Activated naive CD4-positive, alpha-beta T cell treated with anti-CD3 and anti-CD28 coated beads for 36 hours (primary cell): ENCODE measurements around the gene LNX1. TPM values are rescaled to one million over a fixed set of nuclear protein-coding genes. Genes with fewer than 3 reads are reported as not detected.

ENCODE experiments used
- CTCF ChIA-PET: fragments of 350-600 bp; sonication (Branson Sonifier 250); formaldehyde crosslinking; loops from one replicate; lab custom pipeline; 2021; ENCODE audit warnings: antibody characterized with exemption; lab: Charles Lee
- DNase-seq: peaks from one replicate; pipeline ENCODE4 v3.0.0-alpha.2; 2020
- H3K27ac Mint-ChIP-seq: one replicate; pipeline ENCODE4 v1.8.0; 2021; ENCODE audit warnings: mild to moderate bottlenecking, mixed read lengths
- H3K27me3 Mint-ChIP-seq: one replicate; pipeline ENCODE4 v1.8.0; 2021; ENCODE audit warnings: low read depth, mixed read lengths
- H3K36me3 Mint-ChIP-seq: one replicate; pipeline ENCODE4 v1.8.0; 2021; ENCODE audit warnings: low read depth, mixed read lengths
- H3K4me1 Mint-ChIP-seq: one replicate; pipeline ENCODE4 v1.8.0; 2021; ENCODE audit warnings: low read depth, mixed read lengths
- H3K4me3 Mint-ChIP-seq: one replicate; pipeline ENCODE4 v1.8.0; 2021; ENCODE audit warnings: mild to moderate bottlenecking, moderate library complexity, mixed read lengths
- H3K9me3 Mint-ChIP-seq: one replicate; pipeline ENCODE4 v1.8.0; 2021; ENCODE audit warnings: mixed read lengths
- intact Hi-C: fragments of 100-400 bp; cut with micrococcal nuclease; formaldehyde crosslinking; loops from one replicate; pipeline ENCODE4 v1.15.1; 2023
- total RNA-seq, 2 experiments: library from RNA; stranded (reverse); gene quantifications; one replicate each; pipeline ENCODE4 v1.2.3, GENCODE V29; 2021

LNX1 gene
- total RNA-seq, 2 experiments from 2014 or later, result 0.17 TPM; not detected in 1

GRCh38 chr4:53596901-53597300 is 5.6 kb upstream of the LNX1 start:
- intact Hi-C loops, result loop anchor here (10.0 kb wide), 2 partner anchors 402 to 628 kb away; partner anchors contain the start of gene PDGFRA
- Mint-ChIP-seq H3K27me3 (peaks cover 30% of the 10 kb centered on the region), H3K9me3 (no peaks in the 10 kb centered on the region), H3K27ac (no peak overlapping the region), H3K36me3 (no peaks in the 10 kb centered on the region), H3K4me3 (no peak overlapping the region), H3K4me1 (peaks cover 3% of the 10 kb centered on the region)
- CTCF ChIA-PET, result no interaction called here
- DNase-seq, result no peak

DNA sequence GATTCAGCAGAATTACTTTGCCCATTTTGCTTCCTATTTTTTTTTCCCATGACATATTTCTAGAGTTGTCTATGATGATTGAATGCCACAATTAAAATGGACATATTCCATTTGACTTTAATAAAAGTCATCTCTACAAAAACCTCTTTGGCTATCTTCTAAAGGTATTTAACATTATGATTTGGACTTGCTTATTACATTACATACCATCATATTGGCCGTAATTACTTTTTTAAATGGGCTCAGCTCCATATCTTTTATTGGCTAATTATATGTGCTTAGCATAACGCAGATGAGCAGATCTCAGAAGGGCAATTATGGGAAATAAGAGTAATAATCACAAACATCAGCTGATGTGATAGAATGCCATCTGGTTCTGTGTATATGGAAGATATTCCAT is 4.5 kb upstream of the LNX1 start:
- no peak for DNase-seq
- intact Hi-C loops, result loop anchor here (10.0 kb wide), 2 partner anchors 401 to 629 kb away; partner anchors contain the start of gene PDGFRA
- H3K4me1 Mint-ChIP-seq, result peaks cover 9% of the 10 kb centered on the region
- CTCF ChIA-PET, result interaction anchor here (0.7 kb wide), 1 partner anchor 16 kb away, joined by 3 read pairs; no protein-coding TSS in a partner anchor
- no peaks in the 10 kb centered on the region for H3K9me3 Mint-ChIP-seq
- H3K4me3 Mint-ChIP-seq, result no peak overlapping the region
- H3K27me3 Mint-ChIP-seq, result peaks cover 36% of the 10 kb centered on the region
- no peak overlapping the region for H3K27ac Mint-ChIP-seq
- H3K36me3 Mint-ChIP-seq, result no peaks in the 10 kb centered on the region

DNA sequence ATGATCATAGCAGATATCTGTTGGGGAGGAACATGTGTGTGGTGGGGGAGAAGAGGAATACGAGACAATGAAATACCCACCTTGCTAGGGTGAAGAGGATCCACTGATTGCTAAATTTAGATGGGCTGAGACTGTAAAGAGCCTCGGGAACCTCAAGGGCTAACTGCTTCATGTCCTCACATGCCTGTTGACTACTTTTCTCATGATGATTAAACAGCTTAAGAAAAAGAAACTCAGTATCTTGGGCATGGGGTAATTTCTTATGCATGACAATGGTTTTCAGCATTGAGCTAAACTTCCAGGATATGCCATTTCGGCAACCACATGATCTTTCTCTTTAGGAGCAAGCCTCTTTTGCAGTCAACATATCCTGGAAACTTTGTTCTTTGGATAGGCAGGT is 3.9 kb upstream of the LNX1 start:
- peaks cover 42% of the 10 kb centered on the region for H3K27me3 Mint-ChIP-seq
- intact Hi-C loops, result loop anchor here (10.0 kb wide), 2 partner anchors 400 to 630 kb away; partner anchors contain the start of gene PDGFRA
- DNase-seq, result no peak
- H3K9me3 Mint-ChIP-seq, result no peaks in the 10 kb centered on the region
- CTCF ChIA-PET, result interaction anchor here (0.7 kb wide), 1 partner anchor 16 kb away, joined by 3 read pairs; no protein-coding TSS in a partner anchor
- no peaks in the 10 kb centered on the region for H3K36me3 Mint-ChIP-seq
- H3K27ac Mint-ChIP-seq, result no peak overlapping the region
- no peak overlapping the region for H3K4me3 Mint-ChIP-seq
- peaks cover 12% of the 10 kb centered on the region for H3K4me1 Mint-ChIP-seq

DNA sequence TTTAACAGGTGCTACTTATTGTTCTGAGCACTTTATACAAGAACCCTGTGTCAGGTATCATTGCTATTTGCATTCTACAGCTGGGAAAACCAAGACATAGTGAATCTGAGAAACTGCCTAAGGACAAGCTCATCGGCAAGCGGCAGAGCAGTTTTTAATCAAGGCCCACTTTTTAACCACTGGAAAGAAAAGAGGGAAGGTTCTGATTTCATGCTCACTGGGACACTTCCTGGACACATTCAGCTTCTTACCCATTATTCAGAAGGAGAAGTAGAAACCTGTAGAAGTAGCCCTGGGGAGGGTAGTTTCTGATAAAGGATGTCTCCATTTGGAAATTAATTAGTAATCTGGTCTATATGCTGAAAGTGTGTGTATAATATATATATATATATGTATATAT is 2.5 kb upstream of the LNX1 start:
- CTCF ChIA-PET, result no interaction called here
- peaks cover 12% of the 10 kb centered on the region for H3K4me1 Mint-ChIP-seq
- no peaks in the 10 kb centered on the region for H3K9me3 Mint-ChIP-seq
- H3K36me3 Mint-ChIP-seq, result no peaks in the 10 kb centered on the region
- peaks cover 51% of the 10 kb centered on the region for H3K27me3 Mint-ChIP-seq
- H3K4me3 Mint-ChIP-seq, result no peak overlapping the region
- no peak for DNase-seq
- H3K27ac Mint-ChIP-seq, result no peak overlapping the region
- intact Hi-C loops, result loop anchor here (10.0 kb wide), 2 partner anchors 399 to 631 kb away; partner anchors contain the start of gene PDGFRA

DNA sequence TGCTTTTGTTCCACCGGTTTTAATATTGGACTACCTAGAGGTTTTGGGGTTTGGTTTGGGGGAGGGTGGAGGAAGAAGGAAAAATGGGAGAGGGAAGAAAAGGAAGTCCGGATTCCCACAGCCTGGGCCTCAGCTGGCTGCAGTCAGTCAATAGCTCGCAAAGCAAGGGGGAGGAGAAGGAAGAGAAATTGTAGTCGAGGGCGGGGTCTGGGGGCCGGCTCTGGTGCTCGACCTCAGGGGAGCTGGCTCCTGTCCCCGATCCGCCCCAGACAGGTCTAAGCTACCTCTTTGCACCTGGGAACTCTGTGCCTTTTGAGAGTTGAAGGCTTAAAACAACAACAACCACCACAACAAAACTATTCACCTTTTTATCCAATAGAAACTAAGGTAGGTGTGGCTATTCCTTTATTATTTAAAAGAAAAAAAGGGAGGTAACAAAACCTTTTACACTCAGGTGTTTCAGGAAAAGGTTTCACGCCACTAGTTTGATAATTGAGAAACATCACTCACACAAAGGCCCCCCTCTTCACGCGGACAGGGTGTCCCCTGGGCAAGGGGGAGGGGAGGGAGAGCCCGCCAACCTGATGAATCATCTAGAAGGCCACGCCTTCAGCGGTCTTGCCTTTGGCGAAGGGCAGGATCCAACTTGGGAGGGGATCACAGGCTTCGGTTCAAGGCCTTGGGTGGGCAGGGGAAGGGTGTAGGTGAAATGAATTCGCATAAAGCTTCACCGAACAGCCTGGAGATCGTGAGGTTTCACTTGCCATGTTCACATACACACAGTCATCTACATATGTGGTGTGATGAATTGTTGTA is 1.6 kb upstream of the LNX1 start:
- no peaks in the 10 kb centered on the region for H3K9me3 Mint-ChIP-seq
- no peak overlapping the region for H3K4me3 Mint-ChIP-seq
- no peak overlapping the region for H3K27ac Mint-ChIP-seq
- H3K36me3 Mint-ChIP-seq, result no peaks in the 10 kb centered on the region
- CTCF ChIA-PET, result no interaction called here
- DNase-seq, result no peak
- peaks cover 50% of the 10 kb centered on the region for H3K27me3 Mint-ChIP-seq
- H3K4me1 Mint-ChIP-seq, result peaks cover 12% of the 10 kb centered on the region
- intact Hi-C loops, result loop anchor here (10.0 kb wide), 2 partner anchors 398 to 632 kb away; partner anchors contain the start of gene PDGFRA

DNA sequence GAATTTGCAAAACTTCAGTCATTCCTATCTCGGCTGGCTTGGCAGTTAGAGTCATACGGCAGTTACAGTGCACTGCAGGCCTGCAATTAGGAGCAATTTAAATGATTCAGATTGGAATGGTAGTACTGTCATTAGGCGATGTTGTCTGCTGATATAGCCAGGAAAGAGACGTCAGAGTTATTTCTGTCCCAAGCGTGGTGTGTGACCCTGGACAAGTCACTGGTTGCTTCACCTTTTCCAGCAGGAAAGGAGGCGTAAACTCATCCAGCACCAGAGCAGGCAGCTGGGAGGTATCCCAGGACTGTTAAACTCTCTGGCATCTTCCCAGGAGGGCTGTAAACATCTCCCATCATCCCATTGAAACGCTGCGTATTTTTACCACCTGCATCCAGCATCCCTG is 836 bp upstream of the LNX1 start:
- H3K9me3 Mint-ChIP-seq, result no peaks in the 10 kb centered on the region
- H3K4me3 Mint-ChIP-seq, result no peak overlapping the region
- intact Hi-C loops, result loop anchor here (10.0 kb wide), 2 partner anchors 397 to 633 kb away; partner anchors contain the start of gene PDGFRA
- H3K36me3 Mint-ChIP-seq, result no peaks in the 10 kb centered on the region
- H3K27me3 Mint-ChIP-seq, result peaks cover 52% of the 10 kb centered on the region
- H3K27ac Mint-ChIP-seq, result no peak overlapping the region
- peaks cover 12% of the 10 kb centered on the region for H3K4me1 Mint-ChIP-seq
- CTCF ChIA-PET, result no interaction called here
- no peak for DNase-seq

DNA sequence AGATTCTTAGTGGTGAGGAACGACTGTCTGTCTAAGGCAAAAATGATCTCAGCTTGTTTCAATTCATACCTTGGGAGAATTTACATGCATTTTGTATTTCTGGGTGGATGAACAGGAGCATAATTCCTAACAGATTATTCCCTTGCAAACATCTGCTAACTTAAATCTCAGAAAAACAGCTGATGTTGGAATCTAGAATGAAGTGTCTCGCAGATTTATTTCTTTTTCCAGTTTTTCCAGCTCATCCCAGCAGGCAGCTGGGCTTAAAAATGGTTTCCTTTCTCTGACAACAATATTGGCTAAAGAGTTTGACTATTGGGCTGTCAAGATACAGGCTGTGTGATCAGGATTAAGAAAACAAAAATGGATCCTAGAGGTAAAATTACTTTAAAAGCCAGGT is 1.1 kb downstream of the LNX1 start:
- no peaks in the 10 kb centered on the region for H3K36me3 Mint-ChIP-seq
- no peak overlapping the region for H3K4me3 Mint-ChIP-seq
- peaks cover 12% of the 10 kb centered on the region for H3K4me1 Mint-ChIP-seq
- DNase-seq, result no peak
- H3K27me3 Mint-ChIP-seq, result peaks cover 53% of the 10 kb centered on the region
- CTCF ChIA-PET, result interaction anchor here (0.6 kb wide), 1 partner anchor 157 kb away, joined by 3 read pairs; no protein-coding TSS in a partner anchor
- intact Hi-C loops, result loop anchor here (10.0 kb wide), 2 partner anchors 395 to 635 kb away; partner anchors contain the start of gene PDGFRA
- H3K27ac Mint-ChIP-seq, result no peak overlapping the region
- no peaks in the 10 kb centered on the region for H3K9me3 Mint-ChIP-seq

DNA sequence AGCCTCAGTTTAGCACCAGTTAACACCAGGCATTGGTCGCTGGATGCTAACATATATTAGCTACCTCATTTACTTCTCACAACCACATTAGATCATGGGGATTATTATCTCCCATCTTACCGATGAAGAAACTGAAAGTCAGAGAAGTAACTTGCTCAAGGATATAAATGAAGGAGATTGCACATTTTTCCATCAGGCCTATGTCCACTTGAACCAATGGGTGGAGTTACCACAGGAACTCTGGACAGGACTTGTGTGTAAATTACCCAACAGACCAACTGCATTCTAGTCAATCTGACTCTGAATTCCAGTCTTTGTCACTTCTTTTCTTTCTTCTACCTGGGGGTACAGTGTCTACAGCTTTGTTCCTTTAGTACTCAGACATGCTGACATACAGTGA is 1.8 kb downstream of the LNX1 start:
- DNase-seq, result no peak
- Mint-ChIP-seq H3K4me1 (peaks cover 12% of the 10 kb centered on the region), H3K36me3 (no peaks in the 10 kb centered on the region), H3K27me3 (peaks cover 53% of the 10 kb centered on the region), H3K27ac (no peak overlapping the region), H3K9me3 (no peaks in the 10 kb centered on the region), H3K4me3 (no peak overlapping the region)
- intact Hi-C loops, result no loop called here
- CTCF ChIA-PET, result no interaction called here

DNA sequence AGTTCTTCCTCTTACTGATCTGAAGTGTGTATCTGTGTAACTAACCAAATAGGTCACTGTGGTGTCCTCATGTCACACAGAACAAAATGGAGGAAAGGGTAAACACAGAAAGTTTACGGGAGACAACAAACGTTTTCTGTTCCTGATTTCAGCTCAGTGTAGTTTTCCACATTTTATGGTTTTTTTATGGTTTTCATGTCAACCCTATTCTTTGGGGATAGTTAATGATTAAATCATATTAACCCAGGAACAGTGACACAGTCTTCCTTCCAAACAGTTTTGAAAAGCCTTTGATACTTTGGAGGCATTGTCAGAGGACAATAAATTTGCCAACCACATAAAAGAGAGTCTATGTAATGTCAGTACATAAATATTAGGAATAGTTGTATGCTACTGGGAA is 4.2 kb downstream of the LNX1 start:
- Mint-ChIP-seq H3K27me3 (peaks cover 58% of the 10 kb centered on the region), H3K27ac (no peak overlapping the region), H3K9me3 (peaks cover 2% of the 10 kb centered on the region), H3K4me1 (peaks cover 11% of the 10 kb centered on the region), H3K36me3 (no peaks in the 10 kb centered on the region), H3K4me3 (no peak overlapping the region)
- DNase-seq, result no peak
- intact Hi-C loops, result no loop called here
- CTCF ChIA-PET, result no interaction called here

- CTCF ChIA-PET, result no interaction called here
- DNase-seq, result no peak
Measured at GRCh38 chr4:53586121-53586816, 5.0 kb downstream of the LNX1 start.

DNA sequence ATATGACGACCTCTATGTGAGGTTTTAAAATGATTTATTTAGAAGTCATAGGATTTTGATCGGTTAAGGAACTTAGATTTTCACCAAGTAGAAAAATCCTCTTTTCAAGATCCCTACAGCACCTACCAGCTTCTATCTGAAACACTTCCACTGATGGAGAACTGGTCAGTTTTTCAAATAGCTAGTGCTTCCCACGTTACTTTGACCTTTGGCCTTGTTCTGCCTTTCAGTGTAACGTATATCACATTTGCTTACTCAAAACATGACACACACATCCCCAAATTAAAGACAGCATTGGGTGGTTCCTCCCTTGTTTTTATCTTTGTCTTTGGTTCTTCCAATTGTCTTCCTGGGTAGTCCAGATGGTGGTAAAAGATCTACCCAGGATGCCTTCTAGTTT is 6.6 kb downstream of the LNX1 start:
- Mint-ChIP-seq H3K27me3 (peaks cover 41% of the 10 kb centered on the region), H3K9me3 (peaks cover 2% of the 10 kb centered on the region), H3K4me3 (no peak overlapping the region), H3K36me3 (no peaks in the 10 kb centered on the region), H3K27ac (no peak overlapping the region), H3K4me1 (no peaks in the 10 kb centered on the region)
- no peak for DNase-seq
- CTCF ChIA-PET, result no interaction called here
- intact Hi-C loops, result no loop called here

More at GRCh38 chr4:53586121-53586816, 5.0 kb downstream of the LNX1 start:
- Mint-ChIP-seq H3K4me3 (no peak overlapping the region), H3K27me3 (peaks cover 54% of the 10 kb centered on the region), H3K4me1 (peaks cover 4% of the 10 kb centered on the region), H3K27ac (no peak overlapping the region), H3K36me3 (no peaks in the 10 kb centered on the region), H3K9me3 (peaks cover 2% of the 10 kb centered on the region)
- intact Hi-C loops, result no loop called here

DNA sequence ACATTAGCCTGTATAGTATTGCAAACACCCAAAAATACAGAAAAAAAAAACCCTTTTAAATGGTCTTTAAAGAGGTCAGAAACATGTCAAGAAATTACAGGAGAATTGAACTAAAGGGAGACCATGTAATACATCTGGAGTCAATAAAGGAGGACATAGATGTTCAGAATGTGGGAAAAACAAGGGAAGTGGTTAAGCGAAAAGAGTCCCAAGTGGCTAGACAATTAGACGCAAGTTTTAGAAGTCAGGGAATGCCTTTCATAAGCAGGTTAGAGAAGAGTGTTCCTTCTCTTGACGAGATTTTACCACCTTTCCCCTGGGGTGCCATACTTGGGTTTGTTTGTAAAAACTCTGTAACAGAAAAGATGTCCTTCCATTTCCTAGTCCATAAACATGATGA is 7.8 kb downstream of the LNX1 start:
- Mint-ChIP-seq H3K4me3 (no peak overlapping the region), H3K36me3 (no peaks in the 10 kb centered on the region), H3K9me3 (peaks cover 2% of the 10 kb centered on the region), H3K27ac (no peak overlapping the region), H3K4me1 (no peaks in the 10 kb centered on the region), H3K27me3 (peaks cover 31% of the 10 kb centered on the region)
- CTCF ChIA-PET, result interaction anchor here (0.5 kb wide), 1 partner anchor 195 kb away, joined by 3 read pairs; no protein-coding TSS in a partner anchor
- no peak for DNase-seq
- intact Hi-C loops, result no loop called here
